NCI-H2171 (cell line): ENCODE data around the gene AIF1.
"Not testable (repeated sequence)": the region's sequence is repeated elsewhere in the genome, so short reads cannot be mapped to it uniquely, and the experiment has no call there.

Experiments
- DNase-seq: peaks from one replicate; lab custom pipeline; 2025; lab: John Stamatoyannopoulos, UW

AIF1 gene

GRCh38 chr6:31580807-31581433 is 34.1 kb upstream of the AIF1 start:
- peak; percentile 49 for DNase-seq

- no peak for DNase-seq
Measured at GRCh38 chr6:31581434-31582229, 33.4 kb upstream of the AIF1 start.

- no peak for DNase-seq
Measured at GRCh38 chr6:31582230-31582643, 32.8 kb upstream of the AIF1 start, which contains the start of gene LTB. LTB (minus strand) TSS chr6:31582424; CDS start chr6:31582417, 7 bp downstream.

GRCh38 chr6:31585491-31585890 is 29.5 kb upstream of the AIF1 start:
- no peak for DNase-seq

GRCh38 chr6:31586008-31586407 is 29.0 kb upstream of the AIF1 start, which contains the start of gene LST1:
LST1 (plus strand) TSS chr6:31586277; CDS start chr6:31587300, 1,023 bp downstream.
- DNase-seq = no peak

- DNase-seq = no peak
Measured at GRCh38 chr6:31586599-31587281, 28.3 kb upstream of the AIF1 start.

GRCh38 chr6:31587791-31588777 is 26.9 kb upstream of the AIF1 start:
- no peak for DNase-seq

GRCh38 chr6:31588871-31589650 is 26.0 kb upstream of the AIF1 start:
- no peak for DNase-seq

GRCh38 chr6:31590691-31591090 is 24.3 kb upstream of the AIF1 start:
- not testable (repeated sequence) for DNase-seq

GRCh38 chr6:31592396-31592771 is 22.6 kb upstream of the AIF1 start:
- DNase-seq = no peak

GRCh38 chr6:31597006-31597405 is 18.0 kb upstream of the AIF1 start:
- no peak for DNase-seq

GRCh38 chr6:31607317-31607716 is 7.7 kb upstream of the AIF1 start:
- no peak for DNase-seq

GRCh38 chr6:31609519-31610406 is 5.3 kb upstream of the AIF1 start:
- DNase-seq = no peak

- no peak for DNase-seq
Measured at GRCh38 chr6:31610968-31611367, 4.1 kb upstream of the AIF1 start.

- no peak for DNase-seq
Measured at GRCh38 chr6:31614075-31614619, 887 bp upstream of the AIF1 start.

GRCh38 chr6:31615748-31616147 is 714 bp downstream of the AIF1 start:
- DNase-seq = no peak

GRCh38 chr6:31617010-31617409 is 2.0 kb downstream of the AIF1 start:
- no peak for DNase-seq

- DNase-seq = peak; percentile 98
Measured at GRCh38 chr6:31619805-31620585, 5.0 kb downstream of the AIF1 start.
